ENCODE measurements around the gene SLC44A1.

GRCh38 chr9:105444130-105444529 lies 199.7 kb downstream of the SLC44A1 start:
- TF ChIP-seq, protein P1, sequence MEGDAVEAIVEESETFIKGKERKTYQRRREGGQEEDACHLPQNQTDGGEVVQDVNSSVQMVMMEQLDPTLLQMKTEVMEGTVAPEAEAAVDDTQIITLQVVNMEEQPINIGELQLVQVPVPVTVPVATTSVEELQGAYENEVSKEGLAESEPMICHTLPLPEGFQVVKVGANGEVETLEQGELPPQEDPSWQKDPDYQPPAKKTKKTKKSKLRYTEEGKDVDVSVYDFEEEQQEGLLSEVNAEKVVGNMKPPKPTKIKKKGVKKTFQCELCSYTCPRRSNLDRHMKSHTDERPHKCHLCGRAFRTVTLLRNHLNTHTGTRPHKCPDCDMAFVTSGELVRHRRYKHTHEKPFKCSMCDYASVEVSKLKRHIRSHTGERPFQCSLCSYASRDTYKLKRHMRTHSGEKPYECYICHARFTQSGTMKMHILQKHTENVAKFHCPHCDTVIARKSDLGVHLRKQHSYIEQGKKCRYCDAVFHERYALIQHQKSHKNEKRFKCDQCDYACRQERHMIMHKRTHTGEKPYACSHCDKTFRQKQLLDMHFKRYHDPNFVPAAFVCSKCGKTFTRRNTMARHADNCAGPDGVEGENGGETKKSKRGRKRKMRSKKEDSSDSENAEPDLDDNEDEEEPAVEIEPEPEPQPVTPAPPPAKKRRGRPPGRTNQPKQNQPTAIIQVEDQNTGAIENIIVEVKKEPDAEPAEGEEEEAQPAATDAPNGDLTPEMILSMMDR (IDR thresholded peaks at IDR 0.05), result no peak
- no peak for TF ChIP-seq POLR2A (IDR thresholded peaks at IDR 0.05)

Data from Peyer's patch (tissue), 4 donors.